ENCODE data around the gene DHTKD1. TPM values are rescaled to one million over a fixed set of nuclear protein-coding genes. Genes with fewer than 3 reads are reported as not detected.

Gene DHTKD1, protein sequence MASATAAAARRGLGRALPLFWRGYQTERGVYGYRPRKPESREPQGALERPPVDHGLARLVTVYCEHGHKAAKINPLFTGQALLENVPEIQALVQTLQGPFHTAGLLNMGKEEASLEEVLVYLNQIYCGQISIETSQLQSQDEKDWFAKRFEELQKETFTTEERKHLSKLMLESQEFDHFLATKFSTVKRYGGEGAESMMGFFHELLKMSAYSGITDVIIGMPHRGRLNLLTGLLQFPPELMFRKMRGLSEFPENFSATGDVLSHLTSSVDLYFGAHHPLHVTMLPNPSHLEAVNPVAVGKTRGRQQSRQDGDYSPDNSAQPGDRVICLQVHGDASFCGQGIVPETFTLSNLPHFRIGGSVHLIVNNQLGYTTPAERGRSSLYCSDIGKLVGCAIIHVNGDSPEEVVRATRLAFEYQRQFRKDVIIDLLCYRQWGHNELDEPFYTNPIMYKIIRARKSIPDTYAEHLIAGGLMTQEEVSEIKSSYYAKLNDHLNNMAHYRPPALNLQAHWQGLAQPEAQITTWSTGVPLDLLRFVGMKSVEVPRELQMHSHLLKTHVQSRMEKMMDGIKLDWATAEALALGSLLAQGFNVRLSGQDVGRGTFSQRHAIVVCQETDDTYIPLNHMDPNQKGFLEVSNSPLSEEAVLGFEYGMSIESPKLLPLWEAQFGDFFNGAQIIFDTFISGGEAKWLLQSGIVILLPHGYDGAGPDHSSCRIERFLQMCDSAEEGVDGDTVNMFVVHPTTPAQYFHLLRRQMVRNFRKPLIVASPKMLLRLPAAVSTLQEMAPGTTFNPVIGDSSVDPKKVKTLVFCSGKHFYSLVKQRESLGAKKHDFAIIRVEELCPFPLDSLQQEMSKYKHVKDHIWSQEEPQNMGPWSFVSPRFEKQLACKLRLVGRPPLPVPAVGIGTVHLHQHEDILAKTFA
- total RNA-seq = 18.3 and 22.4 TPM in 2 replicates

DNA sequence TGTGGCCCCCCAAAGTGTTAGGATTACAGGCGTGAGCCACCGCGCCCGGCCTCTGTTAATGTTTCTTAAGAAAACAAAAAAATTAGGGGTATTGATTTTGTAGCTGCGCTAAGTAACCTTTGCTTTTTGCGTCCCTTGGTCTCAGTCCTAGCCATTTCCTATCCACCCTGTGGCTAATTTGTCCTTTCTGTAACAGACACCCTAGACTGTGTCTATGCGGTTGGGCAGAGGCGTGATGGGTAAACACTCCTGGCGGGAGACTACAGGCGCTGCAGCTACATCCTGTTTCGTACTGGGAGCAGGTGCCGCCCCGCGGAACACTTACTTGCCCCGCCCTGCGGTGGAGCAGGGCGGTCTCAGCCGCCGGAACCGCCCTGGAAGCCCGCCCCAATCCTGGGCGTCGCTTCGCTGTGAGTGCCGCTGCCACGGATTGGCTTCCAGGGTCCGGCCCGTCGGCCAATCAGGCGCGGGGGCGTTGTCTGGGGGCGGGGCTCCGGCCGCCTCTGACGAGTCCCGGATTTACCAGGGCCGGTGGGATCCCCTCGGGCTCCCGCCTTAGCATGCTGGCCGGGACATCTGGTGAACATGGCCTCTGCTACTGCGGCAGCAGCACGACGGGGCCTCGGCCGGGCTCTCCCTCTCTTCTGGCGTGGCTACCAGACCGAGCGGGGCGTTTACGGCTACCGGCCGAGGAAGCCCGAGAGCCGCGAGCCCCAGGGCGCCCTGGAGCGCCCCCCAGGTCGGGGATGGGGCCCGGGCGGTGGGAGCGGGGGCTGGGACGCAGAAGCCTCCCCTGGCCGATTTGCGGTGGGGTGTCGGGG is at the start of gene DHTKD1:
TSS of gene DHTKD1 (plus strand) at position 506 of the 821 bp plus-strand sequence. CDS start at position 586, 80 bp downstream.

DNA sequence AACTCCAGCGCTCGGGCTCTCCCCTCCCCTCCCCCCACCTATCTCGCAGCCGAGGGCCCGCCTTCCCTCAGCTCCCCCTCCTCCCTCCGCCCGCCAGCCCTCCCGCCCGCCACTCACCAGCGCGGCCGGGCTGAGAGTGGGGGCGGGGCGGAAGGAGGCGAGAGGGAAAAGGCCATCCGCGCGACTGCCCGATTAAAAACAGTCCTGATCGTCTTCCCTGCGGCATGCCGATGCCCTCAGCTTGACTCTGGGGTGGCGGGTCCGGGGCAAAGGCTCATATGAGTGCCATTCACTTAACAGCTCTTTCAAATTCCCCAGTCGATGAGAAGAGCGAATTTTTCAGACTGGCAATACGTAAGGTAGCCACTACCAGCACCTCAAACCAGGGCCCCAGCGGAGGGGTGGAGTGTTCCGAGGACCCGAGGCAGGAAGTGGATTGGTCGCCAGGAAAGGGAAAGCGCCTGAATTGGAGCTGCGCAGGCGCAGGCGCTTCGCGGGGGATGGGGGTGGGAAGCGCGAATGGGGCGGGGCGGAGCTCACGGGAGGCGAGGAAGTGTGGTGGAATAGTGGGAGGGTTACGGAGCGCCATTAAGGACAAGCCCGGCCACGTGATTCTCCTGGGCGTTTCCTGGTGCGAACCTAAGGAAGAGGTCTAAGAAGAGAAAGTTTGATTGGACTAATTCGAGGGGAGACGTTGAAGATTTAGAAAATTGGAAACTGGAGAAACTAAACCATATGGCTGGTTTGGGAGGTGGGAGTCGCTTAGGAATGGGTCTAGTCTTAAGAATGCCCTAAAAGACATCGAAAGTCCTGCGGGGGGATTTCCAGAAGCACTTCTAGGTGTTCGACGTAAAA is 25.7 kb upstream of the DHTKD1 start, which contains the start of gene UPF2:
TSS of gene UPF2 (minus strand) at position 13 of the 855 bp plus-strand sequence. CDS start 7,386 bp downstream, outside the sequence.

DNA sequence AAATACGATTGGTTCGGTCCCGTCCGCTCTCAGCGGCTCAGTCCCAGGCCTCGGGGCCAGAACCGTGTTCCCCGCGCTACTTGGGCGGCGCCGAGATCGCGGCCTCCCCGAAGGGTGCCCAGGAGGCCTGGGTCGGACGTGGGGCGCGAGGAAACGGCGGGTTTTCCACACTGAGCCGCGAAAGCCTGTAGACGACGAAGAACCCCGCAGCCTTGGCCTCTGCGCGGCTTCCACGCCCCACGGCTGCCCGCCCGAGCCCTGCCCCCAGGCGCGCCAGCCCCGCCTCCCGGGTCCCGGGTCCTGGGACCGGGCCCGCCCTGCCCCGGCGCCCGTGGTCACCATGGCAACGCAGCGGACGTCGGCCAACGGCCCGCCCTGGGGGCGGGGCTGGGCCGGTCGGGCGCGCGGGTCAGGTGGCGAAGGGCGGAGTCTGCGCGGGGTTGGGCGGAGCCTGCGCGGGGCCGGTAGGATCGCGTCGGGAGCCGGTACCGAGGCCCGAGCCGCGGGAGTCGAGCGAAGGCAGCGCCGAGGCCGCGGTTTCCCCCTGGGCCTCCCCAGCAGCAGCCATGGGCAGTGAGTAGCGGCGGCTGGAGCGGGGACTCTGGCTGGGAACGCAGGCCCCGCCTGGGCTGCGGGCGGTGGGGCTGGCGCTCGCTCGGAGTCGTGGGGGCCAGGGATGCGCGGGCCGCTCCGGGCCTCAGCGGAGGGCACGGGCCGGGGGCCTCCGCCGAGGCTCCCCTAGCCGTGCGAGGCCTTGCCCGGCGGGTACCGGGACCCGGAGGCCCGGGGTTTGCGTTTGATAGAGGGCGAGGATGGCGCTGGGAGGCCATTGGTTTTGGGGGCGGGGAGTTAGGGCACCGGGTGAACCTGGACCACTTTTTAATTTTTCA is 60.7 kb downstream of the DHTKD1 start, which contains the start of gene SEC61A2:
TSS of gene SEC61A2 (plus strand) at position 456 of the 890 bp plus-strand sequence. CDS start at position 567, 111 bp downstream.

Other genes with a start within 250 kb of the DHTKD1 start
- gene PROSER2, start 245.6 kb upstream of the DHTKD1 start, total RNA-seq = 3.9 and 8.0 TPM in 2 replicates
- gene UPF2, start 26.1 kb upstream of the DHTKD1 start, total RNA-seq = 12.0 and 26.1 TPM in 2 replicates
- gene SEC61A2, start 60.7 kb downstream of the DHTKD1 start, total RNA-seq = 2.6 and 6.5 TPM in 2 replicates
- 53.3 and 71.1 TPM in 2 replicates for gene NUDT5, start 126.9 kb downstream of the DHTKD1 start, total RNA-seq
- 154 and 205 TPM in 2 replicates for gene CDC123, start 127.2 kb downstream of the DHTKD1 start, total RNA-seq